Thymus (tissue), 11 donors: Measurements from ENCODE around the gene KLF2. TPM values are rescaled to one million over a fixed set of nuclear protein-coding genes. Genes with fewer than 3 reads are reported as not detected.

Experiments used
- DNase-seq, 9 donors: peaks; one replicate each; pipeline ENCODE4 v3.0.0-alpha.2; 2013; ENCODE audit warnings: low spot score in 9 of 9, low read depth in 6 of 9, missing footprints in 1 of 9
- H3K27ac ChIP-seq, 2 donors: one replicate each; pipeline ENCODE4 v1.5.1; 2013; ENCODE audit warnings: control low read depth in 1 of 2, low read depth in 1 of 2, low read length in 1 of 2, mild to moderate bottlenecking in 1 of 2, moderate library complexity in 1 of 2
- H3K27me3 ChIP-seq, 2 donors: one replicate each; pipeline ENCODE4 v1.5.1; 2013; ENCODE audit warnings: low read length in 1 of 2; ENCODE audit not compliant: control insufficient read depth in 2 of 2, insufficient read depth in 1 of 2
- H3K36me3 ChIP-seq, 2 donors: one replicate each; pipeline ENCODE4 v1.5.1; 2013; ENCODE audit warnings: low read length in 1 of 2, mild to moderate bottlenecking in 1 of 2, moderate library complexity in 1 of 2; ENCODE audit not compliant: control insufficient read depth in 2 of 2, insufficient read depth in 2 of 2
- H3K4me1 ChIP-seq, 2 donors: one replicate each; pipeline ENCODE4 v1.5.1; 2013; ENCODE audit warnings: low read length in 2 of 2; ENCODE audit not compliant: control insufficient read depth in 2 of 2, insufficient read depth in 2 of 2
- H3K4me3 ChIP-seq, 2 donors: one replicate each; pipeline ENCODE4 v1.5.1; 2013; ENCODE audit warnings: low read length in 2 of 2, control low read depth in 1 of 2, mild to moderate bottlenecking in 1 of 2
- H3K9me3 ChIP-seq, 2 donors: one replicate each; pipeline ENCODE4 v1.5.1; 2013; ENCODE audit warnings: low read length in 1 of 2, mild to moderate bottlenecking in 1 of 2; ENCODE audit not compliant: control insufficient read depth in 2 of 2, insufficient read depth in 1 of 2
- whole genome bisulfite sequencing: extraction: QIAGEN DNeasy Blood & Tissue Kit; methylation state at CpG from one replicate; pipeline ENCODE4 v1.1.7; 2013; 5-methylcytosine and 5-hydroxymethylcytosine counted together
- polyA plus RNA-seq: library from polyadenylated mRNA; stranded (reverse); fragments of 200-250 nt; gene quantifications from one replicate; pipeline ENCODE4 v1.2.3, GENCODE V29; 2013
- total RNA-seq: library from RNA; stranded (reverse); fragments of 120-200 nt; gene quantifications from one replicate; pipeline ENCODE4 v1.2.4, GENCODE V29; 2013
- donor health status: healthy.

Gene KLF2
- total and polyA plus RNA-seq, 2 donors: 5.1 to 16.5 TPM

DNA sequence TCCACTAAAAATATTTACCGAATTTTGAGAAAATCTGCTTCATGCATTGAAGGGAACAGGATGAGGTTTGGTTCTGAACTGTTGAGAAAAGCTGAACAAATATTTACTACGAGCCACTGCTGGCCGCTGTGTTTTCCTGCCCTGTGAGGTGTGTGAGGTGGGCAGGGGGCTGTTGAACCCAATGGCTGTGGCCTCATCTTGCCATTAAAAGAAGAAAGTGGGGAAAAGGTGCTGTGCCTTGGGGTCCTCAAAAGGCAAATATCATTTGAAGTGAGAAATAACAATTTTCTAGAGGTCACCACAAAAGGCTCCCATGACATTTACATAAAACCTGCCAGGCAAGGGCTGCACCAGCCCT is 44.7 kb downstream of the KLF2 start:
- Histone ChIP-seq H3K4me1 (peaks cover 86 to 100% of the 10 kb centered on the region in 2 donors), H3K27ac (peak overlapping the region; percentile 66 to 87), H3K9me3 (no peaks in the 10 kb centered on the region), H3K27me3 (peaks cover 0 to 47% of the 10 kb centered on the region in 2 donors), H3K4me3 (peak overlapping the region in 1 of 2 donors; percentile 16), H3K36me3 (peaks cover 0 to 3% of the 10 kb centered on the region in 2 donors)
- DNase-seq: peak in 1 of 9 donors; percentile 18
- 11% methylated on average over 3 of the region's 3 CpGs for WGBS

DNA sequence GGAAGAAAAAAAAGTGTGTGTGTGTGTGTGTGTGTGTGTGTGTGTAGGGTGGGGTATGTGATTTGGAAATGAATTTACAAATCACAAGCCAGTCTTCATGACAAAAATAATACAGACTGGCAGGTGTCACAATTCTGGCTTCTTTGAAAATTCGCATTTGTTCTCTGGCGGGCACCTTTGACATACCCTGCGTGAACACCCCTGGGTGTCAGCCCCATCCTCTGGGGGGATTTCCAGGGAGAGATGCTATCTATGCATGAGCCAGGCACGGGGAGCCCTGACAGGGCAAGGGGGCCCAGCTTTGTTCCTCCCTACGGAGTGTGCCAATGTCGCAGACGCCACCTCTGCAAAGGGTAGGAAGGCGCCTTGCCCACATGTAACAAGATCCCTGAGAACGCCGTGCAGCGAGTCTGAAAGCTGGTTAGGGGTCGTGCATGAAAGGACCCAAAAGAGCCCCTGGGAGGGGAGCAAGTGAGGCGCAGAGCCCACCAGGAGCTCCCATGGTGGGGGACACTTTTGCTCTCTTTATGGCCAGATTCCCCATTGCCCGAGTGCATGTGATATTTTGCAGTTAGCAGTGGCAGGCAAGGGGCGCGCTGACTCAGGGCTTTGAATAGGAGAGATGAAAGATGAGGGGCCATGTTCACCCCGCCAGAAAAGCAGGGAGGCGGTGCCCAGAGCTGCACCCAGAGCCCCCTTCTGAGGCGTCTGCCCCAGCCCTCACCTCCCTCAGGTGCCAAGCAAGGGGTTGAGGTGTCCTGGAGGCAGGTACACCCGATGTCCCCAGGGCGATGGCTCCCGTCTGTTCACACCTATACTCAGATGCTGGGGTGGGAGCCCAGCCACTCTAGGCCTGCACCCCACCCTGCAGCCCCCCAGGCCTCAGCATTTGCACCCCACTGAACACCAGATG is 45.3 kb downstream of the KLF2 start:
- no peaks in the 10 kb centered on the region for H3K9me3 ChIP-seq
- no peak overlapping the region for H3K4me3 ChIP-seq
- DNase-seq: peak in 4 of 9 donors; percentile 53 to 76 (median 58)
- H3K27me3 ChIP-seq: peaks cover 0 to 47% of the 10 kb centered on the region in 2 donors
- H3K36me3 ChIP-seq: peaks cover 0 to 7% of the 10 kb centered on the region in 2 donors
- WGBS: 21% methylated on average over 22 of the region's 22 CpGs
- H3K27ac ChIP-seq: peak overlapping the region; percentile 87 to 95
- H3K4me1 ChIP-seq: peaks cover 92 to 100% of the 10 kb centered on the region in 2 donors

DNA sequence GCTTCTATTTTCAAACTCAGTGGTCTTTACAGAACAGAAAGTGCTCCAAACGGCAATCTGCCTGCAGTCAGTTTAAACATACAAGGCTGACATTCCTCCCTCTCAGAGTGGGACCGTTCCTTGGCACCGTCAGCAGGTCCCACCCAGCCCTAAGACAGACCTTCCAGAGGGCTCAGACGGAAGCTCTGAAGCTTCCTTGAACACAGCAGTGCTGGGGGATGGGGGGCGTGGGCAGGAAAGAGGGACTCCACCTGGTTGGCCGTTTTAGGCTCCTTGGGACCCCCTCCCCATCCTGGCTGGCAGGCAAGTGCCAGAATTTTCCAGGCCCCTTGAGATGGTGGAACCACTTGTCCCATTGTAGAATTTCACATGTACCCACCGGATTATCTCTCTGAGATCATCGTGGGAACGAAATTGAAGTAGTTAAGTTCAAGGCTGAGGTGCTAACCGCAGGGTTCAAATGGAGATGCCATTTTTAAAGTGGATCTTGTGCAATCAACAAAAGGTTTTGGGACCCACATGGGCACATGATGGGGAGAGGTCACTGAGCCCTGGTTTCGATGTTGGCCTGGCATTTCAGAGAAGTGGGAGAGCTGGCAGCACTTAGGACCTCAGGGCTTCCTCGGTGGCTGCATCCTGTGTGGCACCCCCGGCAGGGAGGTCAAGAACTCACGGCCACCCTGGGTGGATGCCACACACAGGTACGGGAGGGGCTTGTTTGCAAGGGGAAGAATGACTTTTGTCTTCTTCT is 46.2 kb downstream of the KLF2 start:
- Histone ChIP-seq H3K9me3 (no peaks in the 10 kb centered on the region), H3K4me3 (peak overlapping the region; percentile 4 to 17), H3K36me3 (peaks cover 0 to 9% of the 10 kb centered on the region in 2 donors), H3K4me1 (peaks cover 94 to 100% of the 10 kb centered on the region in 2 donors), H3K27me3 (peaks cover 0 to 41% of the 10 kb centered on the region in 2 donors), H3K27ac (peak overlapping the region; percentile 87 to 95)
- peak in 2 of 9 donors; percentile 34 to 63 for DNase-seq
- 36% methylated on average over 15 of the region's 15 CpGs for WGBS

DNA sequence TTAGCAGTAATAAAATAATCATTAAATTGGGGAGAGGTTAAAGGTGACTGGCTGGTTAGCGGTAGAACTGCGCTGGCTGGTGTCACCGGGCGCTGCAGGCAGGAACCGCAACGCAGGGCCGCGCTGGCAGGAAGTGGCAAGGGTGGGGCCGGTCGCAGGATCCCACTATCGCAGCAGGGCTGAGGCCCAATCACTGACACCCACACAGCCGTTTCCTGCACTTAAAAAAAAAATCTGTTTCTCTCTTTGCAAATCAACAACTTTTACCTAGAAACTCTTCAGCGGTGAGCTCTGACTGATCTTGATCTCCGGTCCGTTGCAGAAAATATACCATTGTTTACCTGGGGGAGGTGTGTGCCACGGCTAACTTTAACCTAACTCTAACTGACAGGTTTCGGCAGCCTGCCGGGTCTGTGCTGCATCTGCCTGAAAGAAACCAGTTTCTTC is 46.9 kb downstream of the KLF2 start:
- Histone ChIP-seq H3K4me3 (peak overlapping the region; percentile 17 to 27), H3K27ac (peak overlapping the region; percentile 87 to 95), H3K36me3 (peaks cover 2 to 11% of the 10 kb centered on the region in 2 donors), H3K9me3 (no peaks in the 10 kb centered on the region), H3K27me3 (peaks cover 0 to 36% of the 10 kb centered on the region in 2 donors), H3K4me1 (peaks cover 94 to 100% of the 10 kb centered on the region in 2 donors)
- WGBS: 1% methylated on average over 18 of the region's 18 CpGs
- peak in 5 of 9 donors; percentile 77 to 92 (median 84) for DNase-seq

DNA sequence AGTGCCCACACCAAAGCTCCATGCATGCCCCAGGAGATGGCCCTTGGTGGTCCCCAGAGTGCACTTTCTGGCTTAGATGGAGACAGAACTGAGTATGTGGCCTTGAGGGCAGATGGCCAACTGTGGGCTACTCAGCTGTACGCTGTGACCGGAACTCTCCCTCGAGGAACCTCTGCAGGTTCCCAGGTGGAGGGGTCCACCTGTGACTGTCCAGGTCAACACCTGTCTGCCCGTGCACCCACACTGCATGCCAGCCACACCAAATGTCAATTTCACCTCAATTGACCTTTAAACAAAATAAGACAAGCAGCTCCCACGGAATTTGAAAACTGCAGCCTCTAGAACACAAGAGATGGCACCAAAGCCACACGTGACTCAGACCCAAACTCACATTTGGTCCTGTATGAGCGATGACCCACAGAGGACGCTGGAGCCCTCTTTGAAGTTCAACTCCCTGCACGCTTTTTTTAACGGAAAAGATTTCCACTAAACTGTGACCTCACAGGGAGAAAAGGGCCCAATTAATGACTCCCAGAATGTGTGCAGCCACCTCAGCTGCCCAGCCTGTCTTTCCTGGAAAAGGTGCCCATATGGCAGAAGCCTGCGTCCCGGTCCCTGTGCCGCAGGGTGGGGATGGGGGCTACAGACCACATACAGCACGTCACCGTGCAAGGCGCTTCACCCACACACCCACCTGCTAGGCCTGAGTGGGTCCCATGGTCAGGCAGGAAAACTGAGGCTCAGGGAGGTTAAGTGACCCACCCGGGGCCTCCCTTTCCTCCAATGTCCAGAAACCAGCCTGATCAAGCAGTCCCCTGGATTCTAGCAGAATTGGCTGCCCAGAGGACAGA is 47.7 kb downstream of the KLF2 start:
- Histone ChIP-seq H3K27me3 (peaks cover 0 to 28% of the 10 kb centered on the region in 2 donors), H3K36me3 (peaks cover 4 to 18% of the 10 kb centered on the region in 2 donors), H3K4me3 (peak overlapping the region in 1 of 2 donors; percentile 27), H3K9me3 (no peaks in the 10 kb centered on the region), H3K27ac (peak overlapping the region; percentile 87 to 95), H3K4me1 (peaks cover 89 to 100% of the 10 kb centered on the region in 2 donors)
- WGBS: 79% methylated on average over 17 of the region's 17 CpGs
- DNase-seq: no peak

DNA sequence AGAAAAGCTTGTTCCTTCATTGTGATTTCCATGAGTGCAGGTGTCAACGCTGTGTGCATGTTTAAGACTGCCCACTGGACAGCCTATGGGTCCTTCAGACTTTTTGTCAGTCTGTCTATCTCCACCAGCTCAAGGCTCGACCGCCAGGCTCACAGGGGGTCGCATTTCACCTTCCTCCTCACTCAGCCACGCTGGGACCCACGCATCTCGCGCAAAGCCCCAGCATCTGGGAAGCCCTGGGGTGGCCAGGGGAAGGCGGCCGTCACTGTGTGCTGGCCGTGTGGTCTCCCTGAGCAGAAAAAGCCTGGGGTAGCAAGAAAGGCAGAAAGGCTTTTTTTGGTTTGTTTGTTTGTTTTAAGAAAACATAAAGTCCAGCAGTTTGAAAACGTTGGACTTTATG is 48.5 kb downstream of the KLF2 start:
- Histone ChIP-seq H3K27me3 (peaks cover 0 to 22% of the 10 kb centered on the region in 2 donors), H3K36me3 (peaks cover 4 to 21% of the 10 kb centered on the region in 2 donors), H3K27ac (peak overlapping the region; percentile 87 to 95), H3K4me1 (peaks cover 83 to 100% of the 10 kb centered on the region in 2 donors), H3K9me3 (no peaks in the 10 kb centered on the region), H3K4me3 (no peak overlapping the region)
- WGBS: 95% methylated on average over 12 of the region's 12 CpGs
- no peak for DNase-seq

DNA sequence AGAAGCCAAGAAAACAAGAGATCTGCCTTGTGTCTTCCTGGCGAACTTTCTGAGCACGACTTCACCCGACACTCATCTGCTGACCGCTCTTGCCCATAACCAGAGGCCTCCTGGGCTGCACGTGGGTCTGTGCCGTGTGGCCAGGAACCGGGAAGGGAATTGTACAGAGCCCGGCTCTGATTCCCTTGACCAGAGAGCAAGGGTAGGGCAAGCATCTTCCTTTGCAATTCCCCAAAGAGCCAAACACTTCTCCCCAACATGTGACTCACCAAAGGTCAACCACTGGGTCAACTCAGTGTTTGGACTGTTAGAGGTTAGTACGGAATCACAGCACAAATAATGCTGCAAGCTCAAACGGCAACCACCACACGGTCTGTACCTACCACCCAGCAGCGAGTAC is 48.9 kb downstream of the KLF2 start:
- Histone ChIP-seq H3K4me1 (peaks cover 78 to 100% of the 10 kb centered on the region in 2 donors), H3K27ac (peak overlapping the region; percentile 46 to 87), H3K4me3 (no peak overlapping the region), H3K9me3 (no peaks in the 10 kb centered on the region), H3K36me3 (peaks cover 4 to 21% of the 10 kb centered on the region in 2 donors), H3K27me3 (peaks cover 0 to 18% of the 10 kb centered on the region in 2 donors)
- WGBS: 95% methylated on average over 12 of the region's 12 CpGs
- DNase-seq: no peak

DNA sequence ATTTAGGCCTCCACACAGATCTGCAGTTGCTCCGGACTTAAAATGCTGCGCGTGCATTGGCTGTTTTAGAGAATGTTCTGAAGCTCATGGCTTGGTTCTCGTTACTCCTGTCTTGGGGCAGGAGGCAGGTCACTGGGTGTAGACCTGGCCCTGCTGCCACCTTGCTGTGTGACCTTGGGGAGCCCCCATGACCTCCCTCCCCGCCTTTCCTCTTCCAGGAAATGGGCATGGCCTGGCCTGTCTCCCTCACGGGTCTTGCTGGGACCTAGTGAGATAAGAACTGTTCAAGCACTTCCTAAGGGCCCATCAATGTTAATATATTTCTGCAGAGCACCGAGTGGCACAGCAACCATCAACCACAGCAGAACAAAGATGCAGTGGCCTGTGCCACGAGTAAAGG is 49.4 kb downstream of the KLF2 start:
- H3K27ac ChIP-seq: peak overlapping the region; percentile 84 to 87
- H3K36me3 ChIP-seq: peaks cover 4 to 21% of the 10 kb centered on the region in 2 donors
- peaks cover 74 to 99% of the 10 kb centered on the region in 2 donors for H3K4me1 ChIP-seq
- peaks cover 0 to 13% of the 10 kb centered on the region in 2 donors for H3K27me3 ChIP-seq
- no peaks in the 10 kb centered on the region for H3K9me3 ChIP-seq
- no peak for DNase-seq
- 63% methylated on average over 8 of the region's 8 CpGs for WGBS
- no peak overlapping the region for H3K4me3 ChIP-seq
